Suprapubic skin (tissue), 4 donors: Measurements from ENCODE around the gene OR5B21. TPM values are rescaled to one million over a fixed set of nuclear protein-coding genes. Genes with fewer than 3 reads are reported as not detected.

Experiments used
- DNase-seq, 2 donors: peaks; one replicate each; pipeline ENCODE4 v3.0.0-alpha.2; 2019; ENCODE audit warnings: low spot score in 2 of 2
- H3K27ac ChIP-seq: fragments of 200-600 bp; sonication (generic); one replicate; pipeline ENCODE4 v1.5.1; 2019
- H3K27me3 ChIP-seq: fragments of 200-600 bp; sonication (generic); one replicate; pipeline ENCODE4 v1.5.1; 2019
- H3K36me3 ChIP-seq: fragments of 200-600 bp; sonication (generic); one replicate; pipeline ENCODE4 v1.5.1; 2019
- H3K4me1 ChIP-seq: fragments of 200-600 bp; sonication (generic); one replicate; pipeline ENCODE4 v1.5.1; 2019
- H3K4me3 ChIP-seq: fragments of 200-600 bp; sonication (generic); one replicate; pipeline ENCODE4 v1.5.1; 2019; ENCODE audit warnings: mild to moderate bottlenecking
- H3K9me3 ChIP-seq: fragments of 200-600 bp; sonication (generic); one replicate; pipeline ENCODE4 v1.5.1; 2019
- EP300 ChIP-seq: sonication (generic); formaldehyde crosslinking; IDR thresholded peaks from one replicate; pipeline ENCODE4 v1.6.1; 2017; ENCODE audit warnings: antibody characterized with exemption
- POLR2A ChIP-seq, 2 donors: fragments of 450-650 bp; IDR thresholded peaks; one replicate each; pipeline ENCODE4 v1.6.1; 2017; ENCODE audit warnings: antibody characterized with exemption in 2 of 2, mild to moderate bottlenecking in 2 of 2, moderate library complexity in 2 of 2
- POLR2AphosphoS5 ChIP-seq, 3 donors: sonication (generic); formaldehyde crosslinking; IDR thresholded peaks; one replicate each; pipeline ENCODE4 v1.6.1; 2017; ENCODE audit warnings: antibody characterized with exemption in 3 of 3
- WGBS: methylation state at CpG from one replicate; pipeline ENCODE4 v1.1.5; 2018; 5-methylcytosine and 5-hydroxymethylcytosine counted together
- total RNA-seq, 4 donors: library from RNA; depleted of rRNA; stranded (reverse); fragments of >200 nt; gene quantifications; one replicate each; pipeline ENCODE4 v1.1.0, GENCODE V29; 2016
- TF ChIP-seq, protein P1 (sequence below), 2 donors: fragments of 200-600 bp in 1 of 2; fragments of 450-650 bp in 1 of 2; sonication (generic) in 1 of 2; IDR thresholded peaks; one replicate each; pipeline ENCODE4 v1.5.1; 2016 to 2019; ENCODE audit warnings: antibody characterized with exemption in 2 of 2, mild to moderate bottlenecking in 1 of 2, moderate library complexity in 1 of 2

OR5B21 gene
- total RNA-seq, 4 donors from 2014 or later: not detected

DNA sequence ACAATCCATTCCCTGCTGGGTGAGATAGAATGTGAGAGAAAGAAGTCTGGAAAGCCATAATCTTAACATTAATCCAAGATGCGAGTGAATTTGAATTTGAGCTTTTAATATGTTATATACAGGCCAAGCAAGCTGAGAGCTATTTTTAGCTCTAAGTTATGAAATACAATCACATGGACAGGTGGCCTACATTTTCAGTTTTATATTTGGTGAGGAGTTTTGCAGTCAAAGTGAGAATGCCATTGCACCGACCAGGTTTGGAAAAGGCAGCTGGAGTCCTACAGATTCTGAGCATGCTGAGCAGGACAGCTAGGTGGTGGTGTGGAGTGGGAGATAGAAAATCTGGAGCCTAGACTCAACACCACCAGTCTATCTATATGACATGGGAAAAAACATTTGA is 12.0 kb downstream of the OR5B21 start:
- 66% methylated on average over 2 of the region's 2 CpGs for WGBS
- Histone ChIP-seq H3K9me3 (no peaks in the 10 kb centered on the region), H3K4me1 (no peaks in the 10 kb centered on the region), H3K36me3 (no peaks in the 10 kb centered on the region), H3K27me3 (no peaks in the 10 kb centered on the region), H3K27ac (no peak overlapping the region), H3K4me3 (no peak overlapping the region)
- TF ChIP-seq, protein P1, sequence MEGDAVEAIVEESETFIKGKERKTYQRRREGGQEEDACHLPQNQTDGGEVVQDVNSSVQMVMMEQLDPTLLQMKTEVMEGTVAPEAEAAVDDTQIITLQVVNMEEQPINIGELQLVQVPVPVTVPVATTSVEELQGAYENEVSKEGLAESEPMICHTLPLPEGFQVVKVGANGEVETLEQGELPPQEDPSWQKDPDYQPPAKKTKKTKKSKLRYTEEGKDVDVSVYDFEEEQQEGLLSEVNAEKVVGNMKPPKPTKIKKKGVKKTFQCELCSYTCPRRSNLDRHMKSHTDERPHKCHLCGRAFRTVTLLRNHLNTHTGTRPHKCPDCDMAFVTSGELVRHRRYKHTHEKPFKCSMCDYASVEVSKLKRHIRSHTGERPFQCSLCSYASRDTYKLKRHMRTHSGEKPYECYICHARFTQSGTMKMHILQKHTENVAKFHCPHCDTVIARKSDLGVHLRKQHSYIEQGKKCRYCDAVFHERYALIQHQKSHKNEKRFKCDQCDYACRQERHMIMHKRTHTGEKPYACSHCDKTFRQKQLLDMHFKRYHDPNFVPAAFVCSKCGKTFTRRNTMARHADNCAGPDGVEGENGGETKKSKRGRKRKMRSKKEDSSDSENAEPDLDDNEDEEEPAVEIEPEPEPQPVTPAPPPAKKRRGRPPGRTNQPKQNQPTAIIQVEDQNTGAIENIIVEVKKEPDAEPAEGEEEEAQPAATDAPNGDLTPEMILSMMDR (IDR thresholded peaks at IDR 0.05): no peak
- TF ChIP-seq POLR2AphosphoS5 (IDR thresholded peaks at IDR 0.05): no peak
- TF ChIP-seq POLR2A (IDR thresholded peaks at IDR 0.05): no peak
- no peak for TF ChIP-seq EP300
- DNase-seq: no peak

DNA sequence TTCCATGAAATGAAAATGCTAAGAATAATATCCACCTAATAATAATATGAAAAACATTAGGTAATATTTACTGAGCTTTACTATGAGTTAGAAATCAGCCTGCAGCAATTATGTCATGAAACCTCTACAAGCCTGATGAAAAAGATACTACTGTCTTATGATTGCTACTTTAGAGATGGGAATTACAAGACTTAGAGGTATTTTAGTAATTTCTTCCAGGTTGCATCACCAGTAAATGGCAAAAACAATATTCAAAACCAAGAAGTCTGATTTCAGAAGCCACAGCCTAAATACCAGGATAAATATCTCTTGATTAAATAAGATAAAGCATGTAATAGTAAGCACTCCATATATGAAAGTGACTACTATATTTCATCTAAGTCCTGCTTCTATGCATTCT is 13.8 kb downstream of the OR5B21 start:
- H3K27ac ChIP-seq: no peak overlapping the region
- no peaks in the 10 kb centered on the region for H3K27me3 ChIP-seq
- DNase-seq: no peak
- no peaks in the 10 kb centered on the region for H3K36me3 ChIP-seq
- H3K4me1 ChIP-seq: no peaks in the 10 kb centered on the region
- H3K9me3 ChIP-seq: no peaks in the 10 kb centered on the region
- TF ChIP-seq POLR2A (IDR thresholded peaks at IDR 0.05) (no peak), POLR2AphosphoS5 (IDR thresholded peaks at IDR 0.05) (no peak), EP300 (no peak)
- TF ChIP-seq, protein P1 (IDR thresholded peaks at IDR 0.05): no peak
- no peak overlapping the region for H3K4me3 ChIP-seq

DNA sequence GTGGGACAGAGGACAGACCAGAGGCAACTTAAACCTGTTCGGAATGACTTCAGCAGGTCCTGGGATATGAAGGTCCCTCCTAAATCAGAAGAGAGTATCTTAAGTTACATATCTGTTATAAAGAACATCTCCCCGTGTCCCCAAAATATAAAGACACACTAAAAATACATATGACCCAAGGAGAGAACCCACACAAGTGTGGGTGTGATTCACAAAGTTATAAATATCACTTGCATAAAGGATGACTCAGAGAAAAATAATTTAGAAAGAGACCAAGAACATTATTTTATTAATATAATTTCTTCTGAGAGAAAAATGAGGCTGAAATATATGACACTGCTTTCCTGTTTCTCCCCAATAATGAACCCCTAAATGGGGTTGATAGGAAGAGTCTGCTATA is 14.2 kb downstream of the OR5B21 start:
- no peak overlapping the region for H3K4me3 ChIP-seq
- no peaks in the 10 kb centered on the region for H3K4me1 ChIP-seq
- no peaks in the 10 kb centered on the region for H3K27me3 ChIP-seq
- DNase-seq: no peak
- no peaks in the 10 kb centered on the region for H3K9me3 ChIP-seq
- no peak overlapping the region for H3K27ac ChIP-seq
- no peaks in the 10 kb centered on the region for H3K36me3 ChIP-seq
- TF ChIP-seq POLR2AphosphoS5 (IDR thresholded peaks at IDR 0.05): no peak
- TF ChIP-seq POLR2A (IDR thresholded peaks at IDR 0.05): no peak
- TF ChIP-seq EP300: no peak
- TF ChIP-seq, protein P1 (IDR thresholded peaks at IDR 0.05): no peak
- WGBS: 66% methylated on average over 2 of the region's 2 CpGs

DNA sequence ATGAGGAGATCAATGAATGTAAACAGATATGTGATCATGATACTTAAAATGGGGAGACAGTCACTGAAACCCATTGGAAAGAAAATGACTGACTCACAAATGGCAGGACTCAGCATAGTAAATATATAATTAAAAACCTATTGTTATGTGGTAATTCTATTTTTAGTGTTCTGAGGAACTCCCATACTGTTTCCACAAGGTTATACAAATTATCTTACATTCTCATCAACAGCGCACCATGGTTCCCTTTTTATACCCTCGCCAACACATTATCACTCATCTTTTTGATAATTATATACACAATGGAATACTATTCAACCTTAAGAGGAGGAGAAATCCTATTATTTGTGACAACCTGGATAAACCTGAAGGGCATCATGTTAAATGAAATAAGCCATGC is 17.1 kb downstream of the OR5B21 start:
- no peak for TF ChIP-seq EP300
- no peak for TF ChIP-seq POLR2A (IDR thresholded peaks at IDR 0.05)
- TF ChIP-seq, protein P1 (IDR thresholded peaks at IDR 0.05): no peak
- no peak for TF ChIP-seq POLR2AphosphoS5 (IDR thresholded peaks at IDR 0.05)
- no peaks in the 10 kb centered on the region for H3K4me1 ChIP-seq
- H3K27ac ChIP-seq: no peak overlapping the region
- 44% methylated on average over 2 of the region's 2 CpGs for WGBS
- H3K9me3 ChIP-seq: no peaks in the 10 kb centered on the region
- H3K4me3 ChIP-seq: no peak overlapping the region
- no peak for DNase-seq
- no peaks in the 10 kb centered on the region for H3K36me3 ChIP-seq
- H3K27me3 ChIP-seq: no peaks in the 10 kb centered on the region

DNA sequence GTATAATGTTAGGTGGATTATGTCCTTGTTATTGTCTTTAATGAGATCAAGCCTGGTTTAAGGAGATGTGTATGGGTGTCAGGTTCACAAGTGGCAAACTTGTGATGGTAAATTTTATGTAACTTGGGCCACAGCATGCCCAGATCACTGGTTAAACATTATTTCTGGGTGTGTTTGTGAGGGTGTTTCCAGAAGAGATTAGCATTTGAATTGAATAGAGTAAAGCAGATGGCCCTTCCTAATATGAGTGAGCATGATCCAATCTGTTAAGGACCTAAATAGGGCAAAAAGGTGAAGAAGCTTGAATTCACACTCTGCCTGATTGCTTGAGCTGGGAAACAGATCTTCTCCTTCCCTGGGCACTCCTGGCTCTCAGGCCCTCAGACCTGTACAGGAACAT is 20.7 kb downstream of the OR5B21 start:
- TF ChIP-seq EP300 (no peak), POLR2AphosphoS5 (IDR thresholded peaks at IDR 0.05) (no peak), POLR2A (IDR thresholded peaks at IDR 0.05) (no peak)
- TF ChIP-seq, protein P1 (IDR thresholded peaks at IDR 0.05): no peak
- H3K4me3 ChIP-seq: no peak overlapping the region
- H3K4me1 ChIP-seq: no peaks in the 10 kb centered on the region
- H3K9me3 ChIP-seq: no peaks in the 10 kb centered on the region
- H3K36me3 ChIP-seq: no peaks in the 10 kb centered on the region
- no peaks in the 10 kb centered on the region for H3K27me3 ChIP-seq
- no peak for DNase-seq
- H3K27ac ChIP-seq: no peak overlapping the region
